Hypothalamus (tissue), 51 donors: ENCODE measurements around the gene HASPIN.
A peak's percentile ranks its signal among the peaks of the same experiment; 100 is the strongest.
"Not testable (repeated sequence)": the region's sequence is repeated elsewhere in the genome, so short reads cannot be mapped to it uniquely, and the experiment has no call there.

Experiments used
- DNase-seq, 51 donors: peaks; one replicate each; lab custom pipeline; 2025; lab: John Stamatoyannopoulos, UW

Gene HASPIN

DNA sequence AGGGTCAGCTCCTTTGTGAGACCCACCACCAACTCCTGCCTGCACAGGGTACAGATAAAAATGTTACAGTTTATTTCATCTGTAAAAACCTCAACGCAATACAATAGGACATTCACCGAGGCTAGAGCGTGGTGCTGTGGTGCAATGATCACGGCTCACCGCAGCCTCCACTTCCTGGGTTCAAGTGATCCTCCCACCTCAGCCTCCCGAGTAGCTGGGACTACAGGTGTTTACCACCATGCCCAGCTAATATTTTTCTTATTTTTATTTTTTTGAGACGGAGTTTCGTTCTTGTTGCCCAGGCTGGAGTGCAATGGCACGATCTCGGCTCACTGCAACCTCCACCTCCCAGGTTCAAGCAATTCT, 11.2 kb downstream of the HASPIN start:
- DNase-seq: not testable (repeated sequence)

DNA sequence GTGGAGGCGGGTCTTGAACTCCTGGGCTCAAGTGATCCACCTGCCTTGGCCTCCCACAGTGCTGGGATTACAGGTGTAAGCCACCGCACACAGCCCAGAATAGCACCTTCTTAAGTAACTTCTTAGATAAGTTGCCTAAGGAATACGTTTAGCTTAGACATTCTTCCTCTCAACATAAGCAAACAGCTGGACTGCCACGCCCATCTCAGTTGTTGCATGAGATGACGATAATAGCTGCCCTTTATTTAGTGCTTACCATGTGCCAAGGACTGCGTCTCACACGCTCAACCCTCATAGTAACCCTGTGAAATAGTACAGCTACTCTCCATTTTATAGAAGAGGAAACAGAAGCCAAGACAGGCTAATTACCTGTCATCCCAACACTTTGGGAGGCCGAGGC, 11.8 kb downstream of the HASPIN start:
- no peak for DNase-seq

DNA sequence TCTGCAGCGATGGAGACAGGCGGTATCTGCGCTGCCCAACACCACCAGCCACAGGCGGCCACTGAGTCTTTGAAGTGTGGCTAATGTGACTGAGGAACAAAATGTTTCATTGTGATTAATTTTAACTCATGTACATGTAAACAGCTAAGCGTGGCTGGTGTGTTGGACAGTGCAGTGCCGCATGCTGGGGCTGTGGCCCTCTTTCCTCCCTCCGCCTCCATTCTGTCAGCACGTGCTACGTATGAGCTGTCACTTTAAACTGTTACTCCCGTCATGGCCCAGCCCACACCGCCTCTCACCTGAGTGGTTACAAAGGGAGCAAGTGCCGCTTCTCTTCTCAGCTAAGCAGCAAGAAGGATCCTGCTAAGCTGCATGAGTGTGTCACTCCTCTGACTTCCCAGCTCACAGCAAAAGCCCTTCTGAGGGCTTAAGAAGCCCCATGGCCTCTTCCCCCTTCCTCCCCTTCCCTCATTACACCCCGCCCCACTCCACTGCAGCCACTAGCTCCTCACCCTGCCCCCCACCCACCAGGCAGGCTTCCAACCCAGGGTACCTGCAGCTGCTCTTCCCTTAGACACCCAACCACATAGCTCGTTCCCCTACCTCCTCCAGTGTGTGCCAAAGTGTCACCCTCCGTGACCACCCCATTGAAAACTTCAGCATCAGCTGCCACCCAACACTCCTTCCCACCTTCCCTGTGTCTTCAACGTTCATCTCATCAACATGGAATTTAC, 15.0 kb downstream of the HASPIN start:
- peak in 25 of 51 donors; percentile 10 to 72 (median 26) for DNase-seq

DNA sequence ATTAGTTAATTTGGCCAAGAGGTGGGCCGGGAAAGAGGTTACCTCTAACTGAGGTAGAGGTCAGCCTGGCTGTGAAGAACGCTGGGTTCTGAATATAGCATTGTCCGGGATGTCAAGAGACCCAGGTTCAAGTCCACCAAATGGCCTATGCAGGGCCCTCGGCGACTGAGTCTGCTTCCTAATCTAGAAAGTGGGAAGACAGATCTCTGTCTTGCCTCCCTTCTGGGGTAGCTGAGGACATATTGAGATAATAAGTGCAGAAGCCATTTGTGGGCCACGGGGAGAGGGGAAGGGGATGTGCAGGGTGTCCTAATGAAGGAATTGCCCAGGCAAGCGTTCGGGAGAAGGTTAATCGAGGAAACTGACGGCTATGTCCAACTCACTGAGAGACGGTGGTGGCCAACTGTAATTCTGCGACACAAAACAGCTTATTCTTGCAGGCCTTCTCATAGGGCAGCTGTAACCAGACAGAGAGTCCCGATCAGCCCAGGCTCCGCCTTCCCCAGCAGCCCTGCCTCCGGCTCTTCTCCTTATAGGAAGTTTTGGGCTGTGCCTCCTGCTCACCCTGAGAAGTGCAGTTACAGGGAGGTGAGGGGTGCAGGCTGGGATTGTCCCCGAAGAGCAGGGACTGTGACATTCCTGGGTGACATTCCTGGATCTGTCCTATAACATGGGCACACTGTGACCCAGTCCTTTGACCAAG, 15.9 kb downstream of the HASPIN start:
- peak in 1 of 51 donors; percentile 10 for DNase-seq

DNA sequence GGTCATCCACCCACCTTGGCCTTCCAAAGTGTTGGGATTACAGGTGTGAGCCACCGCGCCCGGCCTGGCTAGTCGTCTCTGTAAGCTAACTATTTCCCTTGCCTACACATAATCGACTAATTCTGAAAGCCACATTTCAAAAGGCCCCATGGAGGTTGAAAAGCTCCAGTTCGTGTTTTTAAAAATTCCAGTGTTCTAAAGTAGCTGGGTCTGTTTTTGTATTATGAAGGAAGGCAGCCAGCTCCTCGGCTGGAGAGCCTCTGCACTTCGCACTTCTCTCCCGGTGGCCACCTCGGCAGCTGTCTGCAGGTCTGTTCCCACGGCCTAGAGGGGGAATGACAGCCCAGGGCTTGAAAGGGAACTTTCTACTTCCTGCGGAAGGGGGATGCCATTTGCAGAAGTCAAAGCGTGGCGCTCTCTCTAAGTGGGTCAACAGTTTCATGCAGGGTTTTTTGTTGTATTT, 16.9 kb downstream of the HASPIN start:
- DNase-seq: peak in 2 of 51 donors; percentile 2

DNA sequence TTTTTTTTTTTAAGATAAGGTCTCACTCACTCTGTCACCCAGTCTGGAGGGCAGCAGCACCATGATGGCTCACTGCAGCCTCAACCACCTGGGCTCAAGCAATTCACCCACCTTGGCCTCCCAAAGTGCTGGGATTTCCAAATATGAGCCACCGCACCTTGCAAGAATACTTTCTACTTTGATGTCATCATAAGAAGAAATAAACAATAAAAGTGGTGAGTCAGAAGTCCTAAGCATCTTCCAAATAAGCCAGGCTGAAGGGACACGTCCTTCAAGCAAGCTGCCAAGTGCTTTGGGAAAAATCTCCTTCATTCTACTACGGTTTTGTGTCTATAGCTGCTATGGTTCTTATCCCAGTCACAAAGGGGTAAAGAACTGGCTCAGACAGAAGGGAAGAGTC, 20.3 kb downstream of the HASPIN start:
- no peak for DNase-seq

DNA sequence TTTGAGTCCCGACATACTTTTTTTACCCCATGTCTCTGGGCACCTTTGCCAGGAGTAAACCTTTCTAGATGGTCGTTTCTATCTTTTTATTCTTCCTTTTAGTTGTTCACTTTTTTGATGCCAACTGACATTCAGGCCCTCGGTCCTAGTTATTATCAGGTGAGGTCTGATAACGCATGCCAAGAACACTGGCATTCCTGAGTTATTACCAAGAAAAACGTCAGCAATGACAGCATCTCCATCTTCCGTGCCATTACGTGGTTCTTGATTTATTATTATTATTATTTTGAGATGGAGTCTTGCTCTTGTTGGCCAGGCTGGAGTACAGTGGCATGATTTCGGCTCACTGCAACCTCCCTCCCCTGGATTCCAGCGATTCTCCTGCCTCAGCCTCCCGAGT, 21.4 kb downstream of the HASPIN start:
- DNase-seq: no peak

DNA sequence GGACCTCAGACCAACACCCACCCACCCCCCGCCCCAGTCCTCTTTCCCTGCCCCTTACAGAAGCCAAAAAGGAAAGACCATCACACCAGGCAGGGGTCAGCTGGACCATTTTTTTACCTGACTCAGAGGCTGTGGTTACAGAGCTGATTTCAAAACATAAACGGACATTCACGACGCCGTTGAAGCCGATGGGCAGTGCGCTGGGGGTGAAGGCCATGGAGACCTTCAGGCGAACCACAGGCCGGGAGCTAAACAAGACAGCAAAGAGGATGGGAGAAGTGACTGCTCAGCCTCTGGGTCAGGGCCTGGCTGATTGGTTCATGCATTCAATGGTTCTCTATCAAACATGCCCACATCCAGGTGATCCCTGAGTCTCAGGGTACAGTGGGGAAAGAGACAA, 24.1 kb downstream of the HASPIN start:
- no peak for DNase-seq

DNA sequence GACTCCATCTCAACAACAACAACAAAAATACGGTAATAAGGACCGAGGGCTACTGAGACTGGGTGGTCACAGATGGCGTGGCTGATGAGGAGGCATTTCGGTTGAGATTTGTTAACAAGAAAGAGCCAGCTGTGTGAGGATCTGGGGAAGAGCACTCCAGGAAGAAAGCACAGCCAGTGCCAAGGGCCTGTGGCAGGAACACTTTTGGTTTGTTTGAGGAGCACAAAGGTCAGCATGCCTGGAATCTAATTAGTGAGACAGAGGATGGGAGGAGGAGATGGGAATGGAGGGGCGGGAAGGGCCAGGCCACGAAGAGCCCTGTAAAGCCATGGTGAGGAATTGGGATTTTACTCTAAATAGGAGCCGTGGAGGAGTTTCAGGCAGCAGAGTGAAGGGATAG, 24.9 kb downstream of the HASPIN start:
- no peak for DNase-seq

DNA sequence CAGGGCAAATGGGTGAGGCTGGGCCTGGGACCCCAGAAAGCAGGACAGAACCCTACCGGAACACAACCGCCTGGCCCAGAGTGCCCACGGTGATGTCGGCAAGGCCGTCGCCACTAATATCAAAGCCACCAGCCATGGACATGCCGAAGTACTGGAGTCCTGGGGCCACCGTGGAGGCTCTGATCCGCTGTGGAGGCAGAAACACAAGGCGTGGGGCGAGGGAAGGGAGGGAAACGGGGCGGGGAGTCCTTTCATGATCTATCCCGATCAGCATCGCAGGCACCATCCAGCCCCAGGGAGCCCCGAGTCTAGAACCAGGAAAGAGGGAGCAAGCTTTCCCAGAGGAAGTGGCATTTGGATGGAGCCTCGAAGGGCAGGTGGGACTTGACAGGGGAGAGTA, 26.6 kb downstream of the HASPIN start:
- no peak for DNase-seq

DNA sequence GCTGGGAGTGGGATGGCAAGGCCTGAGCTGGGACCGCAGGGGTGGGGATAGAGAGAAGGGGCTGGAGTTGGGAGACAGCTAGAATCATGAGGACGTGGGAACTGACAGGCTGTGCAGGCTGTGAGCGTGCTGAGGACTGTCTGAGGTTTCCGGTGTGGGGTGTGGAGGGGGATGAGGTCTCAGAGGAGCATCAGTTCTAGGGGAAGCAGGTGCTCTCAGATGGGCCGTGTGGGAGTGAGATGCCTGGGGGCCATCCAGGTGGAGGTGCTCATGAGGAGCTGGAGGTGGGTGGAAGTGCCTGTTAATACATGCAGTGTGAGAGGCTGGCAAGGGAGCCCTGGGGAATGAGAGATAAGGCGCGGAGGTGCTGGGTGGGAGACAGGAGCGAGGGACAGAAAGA, 27.2 kb downstream of the HASPIN start:
- no peak for DNase-seq

DNA sequence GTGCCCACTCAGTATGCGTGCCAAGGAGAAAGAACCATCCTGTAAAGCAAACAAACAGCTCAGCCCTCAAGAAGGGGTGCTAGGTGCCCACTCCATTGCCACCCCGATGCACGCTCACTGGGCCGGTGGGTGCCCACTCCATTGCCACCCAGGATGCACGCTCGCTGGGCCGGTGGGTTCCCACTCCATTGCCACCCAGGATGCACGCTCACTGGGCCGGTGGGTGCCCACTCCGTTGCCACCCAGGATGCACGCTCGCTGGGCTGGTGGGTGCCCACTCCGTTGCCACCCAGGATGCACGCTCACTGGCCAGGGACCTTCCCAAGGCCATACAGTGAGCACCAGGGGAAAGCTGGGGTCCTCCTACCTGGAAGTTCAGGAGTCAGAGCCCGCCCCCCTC, 28.1 kb downstream of the HASPIN start:
- no peak for DNase-seq

DNA sequence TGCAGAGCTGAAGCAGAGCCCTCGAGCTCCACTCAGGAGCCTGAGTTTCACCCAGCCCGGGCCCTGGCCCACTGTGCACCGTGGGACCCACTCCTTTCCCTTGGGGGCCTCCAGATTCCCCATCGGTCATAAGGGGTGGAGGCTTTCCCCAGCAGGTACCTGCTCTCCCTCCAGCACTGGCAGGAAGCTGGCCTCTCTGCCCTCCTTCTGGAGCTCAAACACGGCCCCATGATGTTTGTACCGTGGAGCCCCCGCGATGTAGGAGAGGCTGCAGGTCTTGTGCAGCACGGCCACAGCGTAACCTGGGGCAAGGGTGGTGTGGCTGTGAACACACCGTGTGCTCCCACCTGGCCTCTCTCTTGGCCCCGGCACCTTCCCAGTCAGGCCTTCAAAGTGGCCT, 29.9 kb downstream of the HASPIN start:
- no peak for DNase-seq

DNA sequence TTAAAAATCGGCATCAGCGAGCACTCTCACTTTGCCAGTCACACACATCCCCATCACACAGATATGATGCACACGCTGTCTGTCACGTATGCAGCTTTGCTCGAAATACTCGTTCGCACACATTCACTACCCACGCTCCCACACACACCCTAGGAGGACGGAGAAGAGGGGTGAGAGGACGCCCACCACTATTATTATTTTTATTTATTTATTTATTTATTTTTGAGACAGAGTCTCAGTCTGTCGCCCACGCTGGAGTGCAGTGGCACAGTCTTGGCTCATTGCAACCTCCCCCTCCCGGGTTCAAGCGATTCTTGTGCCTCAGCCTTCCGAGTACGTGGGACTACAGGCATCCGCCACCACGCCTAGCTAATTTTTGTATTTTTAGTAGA, 30.4 kb downstream of the HASPIN start:
- no peak for DNase-seq

DNA sequence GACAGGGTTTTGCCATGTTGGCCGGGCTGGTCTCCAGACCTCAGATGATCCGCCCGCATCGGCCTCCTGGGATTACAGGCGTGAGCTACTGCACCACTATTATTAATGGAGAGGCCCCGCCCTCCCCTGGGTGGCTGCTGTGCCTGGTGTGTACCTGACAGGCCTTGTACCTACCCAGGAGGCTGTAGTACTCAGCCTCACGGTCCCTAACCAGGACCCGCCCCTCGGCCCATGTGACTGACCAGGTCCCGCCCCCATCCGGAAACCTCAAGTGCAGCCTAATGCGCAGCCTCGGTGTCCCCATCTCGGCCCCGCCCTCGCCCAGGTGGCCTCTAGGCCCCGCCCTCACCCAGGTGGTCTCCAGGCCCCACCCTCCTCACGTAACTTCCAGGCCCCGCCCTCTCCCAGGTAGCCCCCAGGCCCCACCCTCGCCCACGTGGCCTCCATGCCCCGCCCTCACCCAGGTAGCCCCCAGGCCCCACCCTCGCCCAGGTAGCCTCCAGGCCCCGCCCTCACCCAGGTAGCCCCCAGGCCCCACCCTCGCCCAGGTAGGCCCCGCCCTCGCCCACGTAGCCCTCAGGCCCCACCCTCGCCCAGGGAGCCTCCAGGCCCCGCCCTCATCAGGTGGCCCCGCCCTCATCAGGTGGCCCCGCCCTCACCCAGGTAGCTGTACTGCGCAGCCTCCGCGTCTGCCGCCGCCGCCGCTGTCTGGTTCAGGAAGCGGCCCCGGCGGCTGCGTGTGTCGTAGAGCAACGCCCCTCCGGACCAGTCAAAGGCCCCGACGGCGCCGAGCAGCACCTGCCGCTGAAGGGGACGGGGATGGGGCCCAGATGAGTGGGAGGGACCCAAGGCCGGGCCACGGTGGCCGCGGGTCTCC, 31.0 kb downstream of the HASPIN start:
- no peak for DNase-seq

DNA sequence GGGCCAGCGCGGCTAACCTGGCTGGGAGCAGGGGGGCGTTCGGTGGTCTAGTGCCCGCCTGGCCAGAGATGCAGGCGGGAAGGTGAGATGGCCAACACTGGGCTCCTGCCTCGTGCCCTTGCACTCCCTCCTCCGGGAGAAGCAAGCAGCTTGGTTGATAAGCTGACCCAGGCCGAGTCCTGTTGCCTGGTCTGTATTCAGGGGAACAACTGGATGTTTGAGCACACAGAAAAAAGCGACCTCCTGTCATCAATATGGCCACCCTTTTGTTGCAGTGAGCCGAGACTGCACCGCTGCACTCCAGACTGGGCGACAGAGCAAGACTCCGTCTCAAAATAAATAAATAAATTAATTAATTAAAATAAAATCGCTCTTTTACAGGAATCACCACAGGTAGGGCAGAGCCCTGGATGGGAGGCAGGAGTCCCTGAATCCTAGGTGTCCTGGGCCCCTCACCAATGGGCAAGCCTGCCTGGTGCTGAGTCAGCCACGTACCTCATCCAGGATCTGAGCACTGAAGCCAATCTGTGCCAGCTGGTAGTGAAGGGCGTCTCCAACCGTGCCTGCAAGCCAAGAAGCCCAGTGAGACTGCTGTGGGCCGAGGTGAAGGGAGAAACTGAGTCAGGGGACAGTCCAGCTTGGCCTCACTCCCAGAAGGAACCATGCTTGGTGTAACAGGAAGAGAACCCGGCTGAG, 31.8 kb downstream of the HASPIN start:
- no peak for DNase-seq

DNA sequence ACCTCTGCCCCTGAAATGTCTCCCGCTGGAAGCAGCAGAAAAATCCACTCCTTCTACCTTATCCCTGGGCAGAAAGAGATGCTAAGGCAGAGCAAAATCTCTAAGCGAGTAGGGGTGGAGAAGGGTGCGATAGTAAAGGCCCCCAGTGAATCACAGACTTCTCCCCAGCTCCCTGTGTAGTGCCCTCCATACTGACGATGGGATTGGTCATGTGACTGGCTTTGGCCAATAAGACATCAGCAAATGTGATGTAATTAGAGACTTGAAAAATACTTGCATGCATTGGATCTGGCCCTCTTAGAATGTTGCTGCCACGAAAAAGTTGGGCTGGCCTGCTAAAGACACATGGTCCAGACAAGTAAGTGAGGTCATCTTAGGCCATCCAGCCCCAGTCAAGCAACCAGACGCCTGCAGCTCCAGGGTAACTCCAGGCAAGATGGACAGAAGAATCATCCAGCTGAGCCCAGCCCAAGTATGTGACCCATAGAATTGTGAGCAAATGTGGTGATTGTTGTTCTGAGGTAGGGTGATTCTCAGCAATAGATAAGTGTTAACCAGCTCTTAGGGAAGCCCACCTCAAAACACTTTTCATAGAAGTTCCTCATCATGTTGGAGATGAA, 36.0 kb downstream of the HASPIN start:
- DNase-seq: no peak

DNA sequence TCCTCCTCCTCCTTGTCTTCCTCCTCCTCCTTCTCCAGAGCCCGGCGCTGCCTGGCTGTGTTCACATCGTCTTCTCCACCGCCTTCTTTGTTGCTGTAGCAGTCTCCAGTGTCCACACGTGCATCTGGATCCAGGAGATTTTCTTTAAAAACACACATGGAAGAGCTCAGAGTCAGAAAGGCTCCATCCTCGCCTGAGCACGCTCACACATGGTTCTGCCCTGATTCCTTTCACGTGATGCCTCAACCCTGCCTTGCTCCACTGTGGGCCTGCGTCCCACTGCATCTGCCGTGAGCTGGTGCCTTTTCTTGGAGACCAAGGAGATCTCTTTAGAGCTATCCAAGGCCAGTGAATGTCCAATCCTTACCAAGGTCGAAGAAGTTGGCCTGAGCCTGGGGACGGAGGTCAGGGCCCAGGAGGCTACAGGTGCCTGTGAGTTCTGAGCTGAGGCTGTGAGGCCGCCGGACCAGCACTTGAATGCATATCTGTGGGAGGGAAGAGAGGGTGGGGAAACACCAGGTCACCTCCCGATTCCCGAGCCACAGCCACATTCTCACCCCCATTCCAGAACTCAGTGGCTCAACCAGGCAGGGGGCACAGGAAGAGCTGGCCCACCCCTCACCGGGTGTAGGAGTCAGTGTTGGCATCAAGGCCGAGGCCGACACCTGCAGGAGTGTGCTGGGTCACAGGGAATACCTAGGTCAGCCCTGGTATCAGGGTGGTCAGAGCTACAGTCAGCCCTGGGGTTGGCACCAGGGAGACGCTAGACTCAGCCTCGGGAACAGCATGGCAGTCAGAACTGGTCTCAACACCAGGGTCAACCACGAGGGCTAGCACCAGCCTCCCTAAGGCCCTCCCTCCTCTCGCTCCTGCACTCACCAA, 37.6 kb downstream of the HASPIN start:
- no peak for DNase-seq

DNA sequence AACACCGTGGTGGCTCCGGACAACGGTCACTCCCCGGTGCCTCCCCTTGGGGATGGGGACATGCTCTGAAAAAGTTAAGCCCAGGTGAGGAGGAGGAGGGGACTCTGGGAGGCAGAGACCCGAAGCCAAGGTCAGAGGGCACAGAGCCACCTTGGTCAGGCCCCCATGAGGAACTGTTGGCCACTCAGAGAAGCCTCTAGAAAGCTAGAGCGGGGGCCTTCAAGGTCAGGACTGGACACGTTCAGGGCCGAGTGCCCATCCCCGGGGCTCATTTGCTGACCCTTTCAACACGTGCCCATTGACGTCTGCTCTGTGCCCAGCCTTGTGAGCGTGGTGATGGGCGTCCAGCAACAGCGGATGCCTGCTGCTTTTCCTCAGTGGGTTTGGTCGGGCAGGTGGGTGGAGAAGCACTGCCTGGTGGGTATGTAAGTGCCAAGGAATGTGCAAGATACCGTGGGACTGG, 38.2 kb downstream of the HASPIN start:
- no peak for DNase-seq
